CD14-positive monocyte (primary cell): ENCODE measurements around the gene KCNJ16. TPM values are rescaled to one million over a fixed set of nuclear protein-coding genes. Genes with fewer than 3 reads are reported as not detected.
"Not testable (repeated sequence)": the region's sequence is repeated elsewhere in the genome, so short reads cannot be mapped to it uniquely, and the experiment has no call there.

Experiments
- DNase-seq, 3 donors: peaks; one replicate each; pipeline ENCODE4 v3.0.0-alpha.2; 2011 to 2022
- H2AFZ ChIP-seq: 2 replicates; pipeline ENCODE4 v1.6.0; 2012; ENCODE audit warnings: mild to moderate bottlenecking, low read depth, low read length, inconsistent platforms; ENCODE audit not compliant: insufficient read depth, poor library complexity, severe bottlenecking
- H3K27ac ChIP-seq, 2 donors: 1 replicate in 1 of 2; 2 replicates in 1 of 2; pipeline ENCODE4 v1.5.1; 2012 to 2013; ENCODE audit warnings: low read length in 2 of 2, control low read depth in 1 of 2, inconsistent platforms in 1 of 2, low read depth in 1 of 2, mild to moderate bottlenecking in 1 of 2
- H3K27me3 ChIP-seq, 2 donors: one replicate each; pipeline versions ENCODE4 v1.6.0 to v1.6.1; 2011 to 2013; ENCODE audit warnings: low read length in 2 of 2; ENCODE audit not compliant: control insufficient read depth in 2 of 2, insufficient read depth in 2 of 2
- H3K36me3 ChIP-seq, 2 donors: replicated peaks in 1 of 2; 1 replicate in 1 of 2; 2 replicates in 1 of 2; pipeline versions ENCODE4 v1.5.1 to v1.6.1; 2012 to 2013; ENCODE audit warnings: low read length in 2 of 2, control low read depth in 1 of 2, inconsistent platforms in 1 of 2, mild to moderate bottlenecking in 1 of 2; ENCODE audit not compliant: insufficient read depth in 2 of 2, control insufficient read depth in 1 of 2
- H3K4me1 ChIP-seq, 2 donors: 1 replicate in 1 of 2; 2 replicates in 1 of 2; pipeline versions ENCODE4 v1.5.1 to v1.6.1; 2012 to 2013; ENCODE audit warnings: low read length in 2 of 2, control low read depth in 1 of 2, inconsistent platforms in 1 of 2, mild to moderate bottlenecking in 1 of 2, moderate library complexity in 1 of 2; ENCODE audit not compliant: insufficient read depth in 2 of 2, control insufficient read depth in 1 of 2
- H3K4me2 ChIP-seq: replicated peaks from 2 replicates; pipeline ENCODE3; 2012; ENCODE audit warnings: low read length, moderate library complexity, mild to moderate bottlenecking; ENCODE audit not compliant: poor library complexity, severe bottlenecking; ENCODE audit errors: extremely low read depth
- H3K4me3 ChIP-seq, 3 experiments: fragments of 200-600 bp in 1 of 3; sonication (generic) in 1 of 3; replicated peaks in 1 of 3; 1 replicate in 2 of 3; 2 replicates in 1 of 3; pipeline ENCODE4 v1.5.1; 2011 to 2013; ENCODE audit warnings: low read length in 3 of 3, mild to moderate bottlenecking in 3 of 3, control low read depth in 2 of 3, low read depth in 2 of 3, inconsistent platforms in 1 of 3, moderate library complexity in 1 of 3
- H3K79me2 ChIP-seq: 2 replicates; pipeline ENCODE4 v1.6.0; 2012; ENCODE audit warnings: mild to moderate bottlenecking, control low read depth, inconsistent platforms, low read length, moderate library complexity; ENCODE audit not compliant: insufficient read depth
- H3K9ac ChIP-seq: 2 replicates; pipeline ENCODE4 v1.6.0; 2017; ENCODE audit warnings: low read length, mild to moderate bottlenecking; ENCODE audit not compliant: insufficient read depth, poor library complexity, severe bottlenecking
- H3K9me3 ChIP-seq, 2 donors: replicated peaks in 1 of 2; 1 replicate in 1 of 2; 2 replicates in 1 of 2; pipeline versions ENCODE4 v1.5.1 to v1.6.1; 2012 to 2013; ENCODE audit warnings: low read length in 2 of 2, control low read depth in 1 of 2; ENCODE audit not compliant: control insufficient read depth in 1 of 2, insufficient read depth in 1 of 2
- H4K20me1 ChIP-seq: 2 replicates; pipeline ENCODE4 v1.6.0; 2012; ENCODE audit warnings: mild to moderate bottlenecking, low read length, control low read depth, moderate library complexity; ENCODE audit not compliant: insufficient read depth
- H3K27ac Mint-ChIP-seq, 7 donors: one replicate each; pipeline ENCODE4 v1.8.0; 2020; ENCODE audit warnings: mild to moderate bottlenecking in 7 of 7, mixed read lengths in 7 of 7, moderate library complexity in 6 of 7, inconsistent platforms in 2 of 7
- H3K27me3 Mint-ChIP-seq, 3 donors: one replicate each; pipeline ENCODE4 v1.8.0; 2021 to 2022; ENCODE audit warnings: low read depth in 3 of 3, mild to moderate bottlenecking in 3 of 3, mixed read lengths in 3 of 3, moderate library complexity in 3 of 3, inconsistent platforms in 1 of 3
- H3K36me3 Mint-ChIP-seq, 2 donors: one replicate each; pipeline ENCODE4 v1.8.0; 2020; ENCODE audit warnings: mixed read lengths in 2 of 2, inconsistent platforms in 1 of 2, mild to moderate bottlenecking in 1 of 2
- H3K4me1 Mint-ChIP-seq: one replicate; pipeline ENCODE4 v1.8.0; 2020; ENCODE audit warnings: mild to moderate bottlenecking, mixed read lengths
- H3K4me3 Mint-ChIP-seq, 2 donors: one replicate each; pipeline ENCODE4 v1.8.0; 2020; ENCODE audit warnings: mild to moderate bottlenecking in 2 of 2, mixed read lengths in 2 of 2, moderate library complexity in 1 of 2
- H3K9me3 Mint-ChIP-seq, 7 donors: one replicate each; pipeline ENCODE4 v1.8.0; 2020 to 2022; ENCODE audit warnings: mixed read lengths in 7 of 7, mild to moderate bottlenecking in 6 of 7, moderate library complexity in 6 of 7, inconsistent platforms in 2 of 7
- WGBS: methylation state at CpG from one replicate; pipeline ENCODE4 v1.1.5; 2013; ENCODE audit warnings: missing lambda C conversion rate; ENCODE audit not compliant: insufficient coverage; 5-methylcytosine and 5-hydroxymethylcytosine counted together
- intact Hi-C, 2 donors: fragments of 100-400 bp; cut with micrococcal nuclease; formaldehyde crosslinking; loops; one replicate each; pipeline versions ENCODE4 v1.15.0 to v1.15.1; 2023
- polyA plus RNA-seq, 3 donors: library from polyadenylated mRNA; depleted of rRNA in 1 of 3; unstranded in 2 of 3; stranded (reverse) in 1 of 3; fragments of 300-500 nt in 2 of 3; fragments of >200 nt in 1 of 3; fragmentation: Illumina TruSeq in 2 of 3; gene quantifications; 1 replicate in 2 of 3; 2 replicates in 1 of 3; pipeline ENCODE4 v1.2.3, GENCODE V29; 2012 to 2021
- TF ChIP-seq, protein P1 (sequence below): fragments of 200-600 bp; IDR thresholded peaks from one replicate; pipeline ENCODE4 v1.8.0; 2022; ENCODE audit warnings: antibody characterized with exemption, mild to moderate bottlenecking

The KCNJ16 gene
- polyA plus RNA-seq, 3 donors: not detected

DNA sequence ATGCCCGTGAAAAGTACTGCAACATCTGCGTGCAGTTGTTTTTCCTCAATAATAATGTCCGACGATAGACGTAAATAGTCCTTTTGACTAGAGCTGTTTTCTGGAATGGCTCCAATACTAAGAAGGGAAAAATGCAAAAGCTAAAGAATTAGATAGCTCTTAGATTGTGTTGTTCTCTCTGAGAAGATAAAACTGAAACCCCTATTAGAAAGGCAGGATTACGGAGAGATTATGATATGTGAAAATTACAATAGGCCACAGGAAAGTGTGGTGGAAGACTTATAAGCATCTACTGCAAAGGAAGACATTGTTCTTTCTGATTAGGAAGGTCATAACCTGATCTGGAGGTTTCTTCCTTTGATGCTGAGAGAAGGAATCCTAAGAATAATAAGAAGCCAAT is 33.5 kb upstream of the KCNJ16 start:
- H3K4me1 Mint-ChIP-seq: no peaks in the 10 kb centered on the region
- Histone ChIP-seq H3K9ac (no peak overlapping the region), H3K79me2 (no peaks in the 10 kb centered on the region), H3K4me2 (no peak overlapping the region), H4K20me1 (no peaks in the 10 kb centered on the region), H3K4me3 (no peak overlapping the region), H3K27me3 (no peaks in the 10 kb centered on the region), H3K4me1 (no peaks in the 10 kb centered on the region), H3K36me3 (no peaks in the 10 kb centered on the region), H3K27ac (no peak overlapping the region), H3K9me3 (no peaks in the 10 kb centered on the region), H2AFZ (no peak overlapping the region)
- no peak overlapping the region for H3K27ac Mint-ChIP-seq
- H3K27me3 Mint-ChIP-seq: peaks cover 0 to 2% (median 2%) of the 10 kb centered on the region in 3 donors
- no peaks in the 10 kb centered on the region for H3K36me3 Mint-ChIP-seq
- 100% methylated on average over 2 of the region's 6 CpGs for WGBS
- no peak overlapping the region for H3K4me3 Mint-ChIP-seq
- TF ChIP-seq, protein P1, sequence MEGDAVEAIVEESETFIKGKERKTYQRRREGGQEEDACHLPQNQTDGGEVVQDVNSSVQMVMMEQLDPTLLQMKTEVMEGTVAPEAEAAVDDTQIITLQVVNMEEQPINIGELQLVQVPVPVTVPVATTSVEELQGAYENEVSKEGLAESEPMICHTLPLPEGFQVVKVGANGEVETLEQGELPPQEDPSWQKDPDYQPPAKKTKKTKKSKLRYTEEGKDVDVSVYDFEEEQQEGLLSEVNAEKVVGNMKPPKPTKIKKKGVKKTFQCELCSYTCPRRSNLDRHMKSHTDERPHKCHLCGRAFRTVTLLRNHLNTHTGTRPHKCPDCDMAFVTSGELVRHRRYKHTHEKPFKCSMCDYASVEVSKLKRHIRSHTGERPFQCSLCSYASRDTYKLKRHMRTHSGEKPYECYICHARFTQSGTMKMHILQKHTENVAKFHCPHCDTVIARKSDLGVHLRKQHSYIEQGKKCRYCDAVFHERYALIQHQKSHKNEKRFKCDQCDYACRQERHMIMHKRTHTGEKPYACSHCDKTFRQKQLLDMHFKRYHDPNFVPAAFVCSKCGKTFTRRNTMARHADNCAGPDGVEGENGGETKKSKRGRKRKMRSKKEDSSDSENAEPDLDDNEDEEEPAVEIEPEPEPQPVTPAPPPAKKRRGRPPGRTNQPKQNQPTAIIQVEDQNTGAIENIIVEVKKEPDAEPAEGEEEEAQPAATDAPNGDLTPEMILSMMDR: no peak
- no peak for DNase-seq
- intact Hi-C loops: no loop called here
- peaks cover 0 to 9% (median 3%) of the 10 kb centered on the region in 7 donors for H3K9me3 Mint-ChIP-seq

DNA sequence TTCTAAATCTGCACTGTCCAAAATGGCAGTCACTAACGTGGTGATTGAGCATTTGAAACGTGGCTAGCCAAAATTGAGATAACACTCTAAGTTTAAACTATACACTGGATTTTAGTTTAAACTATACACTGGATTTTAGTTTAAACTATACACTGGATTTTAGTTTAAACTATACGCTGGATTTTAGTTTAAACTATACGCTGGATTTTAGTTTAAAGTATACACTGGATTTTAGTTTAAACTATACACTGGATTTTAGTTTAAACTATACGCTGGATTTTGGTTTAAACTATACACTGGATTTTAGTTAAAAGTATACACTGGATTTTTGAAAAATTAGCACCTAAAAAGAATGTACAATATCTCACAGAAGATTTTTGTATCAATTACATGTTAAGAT is 29.2 kb upstream of the KCNJ16 start:
- H3K36me3 ChIP-seq, intact Hi-C loops, DNase-seq, H3K9me3 Mint-ChIP-seq, H3K4me3 Mint-ChIP-seq, H3K79me2 ChIP-seq, H3K27me3 ChIP-seq, H4K20me1 ChIP-seq, H3K4me3 ChIP-seq, H2AFZ ChIP-seq, H3K4me1 Mint-ChIP-seq, H3K27ac ChIP-seq, H3K9ac ChIP-seq, H3K27me3 Mint-ChIP-seq, H3K36me3 Mint-ChIP-seq, H3K27ac Mint-ChIP-seq, H3K9me3 ChIP-seq, H3K4me1 ChIP-seq, H3K4me2 ChIP-seq: not testable (repeated sequence)
- no CpG with 5 or more reads among the region's 5 CpGs for WGBS
